ENCODE measurements around the gene FETUB. TPM values are rescaled to one million over a fixed set of nuclear protein-coding genes. Genes with fewer than 3 reads are reported as not detected.

The FETUB gene, protein sequence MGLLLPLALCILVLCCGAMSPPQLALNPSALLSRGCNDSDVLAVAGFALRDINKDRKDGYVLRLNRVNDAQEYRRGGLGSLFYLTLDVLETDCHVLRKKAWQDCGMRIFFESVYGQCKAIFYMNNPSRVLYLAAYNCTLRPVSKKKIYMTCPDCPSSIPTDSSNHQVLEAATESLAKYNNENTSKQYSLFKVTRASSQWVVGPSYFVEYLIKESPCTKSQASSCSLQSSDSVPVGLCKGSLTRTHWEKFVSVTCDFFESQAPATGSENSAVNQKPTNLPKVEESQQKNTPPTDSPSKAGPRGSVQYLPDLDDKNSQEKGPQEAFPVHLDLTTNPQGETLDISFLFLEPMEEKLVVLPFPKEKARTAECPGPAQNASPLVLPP
- total RNA-seq = not detected in 2 replicates

GRCh38 chr3:186639778-186640472 lies at the start of gene FETUB:
TSS of gene FETUB (plus strand) at chr3:186640399. CDS start at chr3:186640461, 62 bp downstream.

DNA sequence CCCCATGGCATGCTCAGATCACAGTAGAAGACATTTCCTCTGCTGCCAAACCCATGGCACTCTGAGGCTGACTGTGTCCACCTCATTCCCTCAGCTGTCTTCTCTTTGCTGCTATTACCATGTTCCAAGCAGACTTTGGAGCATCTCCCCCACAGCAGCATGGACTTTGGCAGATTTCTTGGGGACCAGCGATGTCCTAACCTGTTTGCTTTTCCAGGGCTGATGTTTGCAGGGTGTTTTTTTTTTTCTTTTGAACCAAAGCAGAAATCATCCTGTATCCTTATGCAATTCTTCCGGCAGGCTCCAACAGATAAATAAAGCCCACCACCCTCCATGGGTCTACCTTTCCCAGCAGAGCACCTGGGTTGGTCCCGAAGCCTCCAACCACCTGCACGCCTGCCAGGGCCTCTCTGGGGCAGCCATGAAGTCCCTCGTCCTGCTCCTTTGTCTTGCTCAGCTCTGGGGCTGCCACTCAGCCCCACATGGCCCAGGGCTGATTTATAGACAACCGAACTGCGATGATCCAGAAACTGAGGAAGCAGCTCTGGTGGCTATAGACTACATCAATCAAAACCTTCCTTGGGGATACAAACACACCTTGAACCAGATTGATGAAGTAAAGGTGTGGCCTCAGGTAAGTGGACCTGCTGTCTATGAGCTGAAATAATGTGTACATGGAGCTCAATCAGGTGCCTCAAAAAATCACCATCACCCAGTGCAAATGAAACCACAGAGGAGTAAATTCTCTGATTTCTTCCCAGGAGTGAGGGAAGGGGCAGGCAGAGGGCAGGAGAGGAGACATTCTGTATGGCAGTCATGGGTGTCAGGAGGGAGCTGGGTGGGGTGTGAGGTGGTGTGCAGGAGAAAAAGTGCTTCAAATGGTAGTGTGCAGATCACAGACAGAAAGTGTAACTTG lies 27.2 kb upstream of the FETUB start, which contains the start of gene AHSG:
TSS of gene AHSG (plus strand) at position 340 of the 916 bp plus-strand sequence. CDS start at position 422, 82 bp downstream.

DNA sequence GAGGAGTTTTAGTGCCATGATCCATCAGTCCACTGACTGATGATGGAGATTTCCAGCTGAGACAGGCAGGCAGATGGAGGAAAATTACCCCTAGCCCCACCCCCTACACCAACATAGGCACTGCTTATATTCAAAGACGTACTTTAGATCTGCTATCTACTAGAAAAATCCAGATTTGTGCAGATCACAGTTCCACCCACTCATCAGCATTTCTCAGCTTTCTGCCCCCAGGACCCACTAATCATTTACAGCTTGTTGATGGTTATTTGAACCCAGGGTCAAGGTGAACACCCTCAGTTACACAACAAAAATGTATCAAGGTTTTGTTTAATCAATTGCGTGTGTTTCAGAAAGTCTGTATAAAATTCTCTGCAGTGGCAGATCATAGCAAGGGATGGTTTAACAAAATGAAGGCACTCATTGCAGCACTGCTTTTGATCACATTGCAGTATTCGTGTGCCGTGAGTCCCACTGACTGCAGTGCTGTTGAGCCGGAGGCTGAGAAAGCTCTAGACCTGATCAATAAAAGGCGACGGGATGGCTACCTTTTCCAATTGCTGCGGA lies 25.5 kb downstream of the FETUB start, which contains the start of gene HRG:
TSS of gene HRG (plus strand) at position 390 of the 564 bp plus-strand sequence. CDS start at position 408, 18 bp downstream.

Small RNA genes lying within 50 kb of the gene (small RNA-seq; reads per million reads assigned to genes)
- gene RF00017 = not detected

Other genes with a start within 250 kb of the FETUB start
- gene CRYGS, start 96.0 kb upstream of the FETUB start, total RNA-seq = 1.6 and 1.8 TPM in 2 replicates
- 18.2 and 23.3 TPM in 2 replicates for gene TBCCD1, start 73.1 kb upstream of the FETUB start, total RNA-seq
- gene DNAJB11, start 69.7 kb upstream of the FETUB start, total RNA-seq = 47.1 and 54.6 TPM in 2 replicates
- 0.11 TPM in 1 of 2 replicates, not detected in the other for gene AHSG, start 27.3 kb upstream of the FETUB start, total RNA-seq
- not detected in 2 replicates for gene HRG, start 25.6 kb downstream of the FETUB start, total RNA-seq
- gene KNG1, start 77.0 kb downstream of the FETUB start, total RNA-seq = not detected in 2 replicates
- 381 and 595 TPM in 2 replicates for gene EIF4A2, start 143.2 kb downstream of the FETUB start, total RNA-seq
- 14.6 and 23.1 TPM in 2 replicates for gene RFC4, start 166.1 kb downstream of the FETUB start, total RNA-seq
- under 0.01 TPM in 1 of 2 replicates, not detected in the other for gene ADIPOQ, start 202.3 kb downstream of the FETUB start, total RNA-seq

Measured in articular chondrocyte of knee joint (primary cell).